ENCODE data around the gene KANK2. TPM values are rescaled to one million over a fixed set of nuclear protein-coding genes. Genes with fewer than 3 reads are reported as not detected.

Gene KANK2
- total and polyA plus RNA-seq, 2 experiments from 2014 or later: 15.9 to 65.4 TPM

GRCh38 chr19:11179716-11180297 is 17.5 kb downstream of the KANK2 start:
- H3K4me3 ChIP-seq: no peak overlapping the region
- H3K79me2 ChIP-seq (replicated peaks; ENCODE audit: insufficient read depth): no peaks in the 10 kb centered on the region
- H3K9me2 ChIP-seq (ENCODE audit: insufficient read depth): no peaks in the 10 kb centered on the region
- Mint-ChIP-seq H3K9me3 (no peaks in the 10 kb centered on the region), H3K27me3 (ENCODE audit: insufficient read depth, low read depth, poor library complexity) (peaks cover 3% of the 10 kb centered on the region), H3K36me3 (ENCODE audit: low read depth) (peaks cover 24% of the 10 kb centered on the region), H3K4me1 (no peaks in the 10 kb centered on the region), H3K4me3 (no peak overlapping the region), H3K27ac (no peak overlapping the region)
- no peaks in the 10 kb centered on the region for H3K27me3 ChIP-seq (ENCODE audit: insufficient read depth)
- no peaks in the 10 kb centered on the region; the same call in none of the 2 replicates for H4K20me1 ChIP-seq (replicated peaks; ENCODE audit: insufficient read depth)
- DNase-seq (ENCODE audit: low spot score) (no peak), ATAC-seq (peak; percentile 39; the same call in 1 of the 3 replicates)
- H3K4me1 ChIP-seq (ENCODE audit: insufficient read depth): no peaks in the 10 kb centered on the region; the same call in 1 of the 2 replicates
- no peak overlapping the region for H3K4me2 ChIP-seq
- TF ChIP-seq ZNF462 (CRISPR knock-in tag; IDR thresholded peaks at IDR 0.05): no peak
- no peak for TF ChIP-seq ETS1 (IDR thresholded peaks at IDR 0.05)
- TF ChIP-seq JUNB (IDR thresholded peaks at IDR 0.05; ENCODE audit: unreplicated experiment): no peak
- TF ChIP-seq CTCF (conservative IDR thresholded peaks at IDR 0.05; ENCODE audit: low read depth in 2 of 2): no peak
- no peak for TF ChIP-seq NANOG (IDR thresholded peaks at IDR 0.05; ENCODE audit: borderline replicate concordance)
- no peak for TF ChIP-seq ZNF331 (CRISPR knock-in tag; IDR thresholded peaks at IDR 0.05; ENCODE audit: low read depth)
- no peak for TF ChIP-seq CREB1 (CRISPR knock-in tag; IDR thresholded peaks at IDR 0.05; ENCODE audit: low read depth)
- TF ChIP-seq STAT1 (IDR thresholded peaks at IDR 0.05; ENCODE audit: unreplicated experiment): no peak
- no peak for TF ChIP-seq POLR2AphosphoS5 (IDR thresholded peaks at IDR 0.05; ENCODE audit: low read depth)
- no peak for TF ChIP-seq EZH2 (IDR thresholded peaks at IDR 0.05; ENCODE audit: low read depth, unreplicated experiment)
- TF ChIP-seq EZH2phosphoT487 (IDR thresholded peaks at IDR 0.05; ENCODE audit: unreplicated experiment): no peak
- no peak for TF ChIP-seq REST (IDR thresholded peaks at IDR 0.05; ENCODE audit: unreplicated experiment)
- no peak for TF ChIP-seq ZNF114 (CRISPR knock-in tag; IDR thresholded peaks at IDR 0.05)
- H2AFZ ChIP-seq: no peak overlapping the region
- no peak overlapping the region; the same call in 1 of the 2 replicates for H3K27ac ChIP-seq (ENCODE audit: low read depth)
- H3K36me3 ChIP-seq (ENCODE audit: insufficient read depth): peaks cover 5% of the 10 kb centered on the region; the same call in 1 of the 2 replicates
- 0 out of 2 replicates have a peak, but pooled peaks cover 3% of the 10 kb centered on the region for H3F3A ChIP-seq (replicated peaks; ENCODE audit: low read depth)

All from GM23338 (cell line).